GM18517 (cell line): Measurements from ENCODE around the gene GPC5.
A peak's percentile ranks its signal among the peaks of the same experiment; 100 is the strongest.

ENCODE experiments used
- ATAC-seq: cut with Tn5 transposase; IDR thresholded peaks from one replicate; pipeline ENCODE4 v1.9.1; 2021; ENCODE audit warnings: mild to moderate bottlenecking, moderate library complexity; ENCODE audit not compliant: unreplicated experiment

GPC5 gene

GRCh38 chr13:92781965-92782690, 1383.7 kb downstream of the GPC5 start:
- no peak for ATAC-seq

- no peak for ATAC-seq
These were observed 1404.4 kb downstream of the GPC5 start for GRCh38 chr13:92802776-92803175.

GRCh38 chr13:92804346-92804745, 1405.9 kb downstream of the GPC5 start:
- no peak for ATAC-seq

- no peak for ATAC-seq
These were observed 1406.5 kb downstream of the GPC5 start for GRCh38 chr13:92804926-92805325.

- no peak for ATAC-seq
These were observed 1407.3 kb downstream of the GPC5 start for GRCh38 chr13:92805766-92806165.

- ATAC-seq, result no peak
These were observed 1407.8 kb downstream of the GPC5 start for GRCh38 chr13:92806215-92806614.

- ATAC-seq, result no peak
These were observed 1408.9 kb downstream of the GPC5 start for GRCh38 chr13:92807353-92807752.

- ATAC-seq, result no peak
These were observed 1409.5 kb downstream of the GPC5 start for GRCh38 chr13:92807966-92808365.

- no peak for ATAC-seq
These were observed 1422.9 kb downstream of the GPC5 start for GRCh38 chr13:92821324-92821723.

- no peak for ATAC-seq
These were observed 1424.6 kb downstream of the GPC5 start for GRCh38 chr13:92823059-92823458.

GRCh38 chr13:92825938-92826596, 1427.6 kb downstream of the GPC5 start:
- ATAC-seq, result no peak

GRCh38 chr13:92827503-92827902, 1429.1 kb downstream of the GPC5 start:
- ATAC-seq, result no peak

- ATAC-seq, result no peak
These were observed 1431.5 kb downstream of the GPC5 start for GRCh38 chr13:92829930-92830329.

- ATAC-seq, result no peak
These were observed 1432.4 kb downstream of the GPC5 start for GRCh38 chr13:92830821-92831220.

- ATAC-seq, result no peak
These were observed 1434.7 kb downstream of the GPC5 start for GRCh38 chr13:92833071-92833470.

GRCh38 chr13:92836171-92836570, 1437.8 kb downstream of the GPC5 start:
- no peak for ATAC-seq

GRCh38 chr13:92838786-92839185, 1440.4 kb downstream of the GPC5 start:
- peak; percentile 52 for ATAC-seq

- no peak for ATAC-seq
These were observed 1443.7 kb downstream of the GPC5 start for GRCh38 chr13:92842145-92842544.

GRCh38 chr13:92843549-92843948, 1445.1 kb downstream of the GPC5 start:
- peak; percentile 69 for ATAC-seq

GRCh38 chr13:92849381-92849780, 1451.0 kb downstream of the GPC5 start:
- ATAC-seq, result no peak

GRCh38 chr13:92864584-92865284, 1466.3 kb downstream of the GPC5 start:
- ATAC-seq, result no peak

GRCh38 chr13:92873029-92873428, 1474.6 kb downstream of the GPC5 start:
- ATAC-seq, result no peak
